Measurements from ENCODE around the gene GPC3. TPM values are rescaled to one million over a fixed set of nuclear protein-coding genes. Genes with fewer than 3 reads are reported as not detected.
A peak's percentile ranks its signal among the peaks of the same experiment; 100 is the strongest.

The GPC3 gene
- total RNA-seq, 1 donor from 2014 or later, result 30.4 TPM

DNA sequence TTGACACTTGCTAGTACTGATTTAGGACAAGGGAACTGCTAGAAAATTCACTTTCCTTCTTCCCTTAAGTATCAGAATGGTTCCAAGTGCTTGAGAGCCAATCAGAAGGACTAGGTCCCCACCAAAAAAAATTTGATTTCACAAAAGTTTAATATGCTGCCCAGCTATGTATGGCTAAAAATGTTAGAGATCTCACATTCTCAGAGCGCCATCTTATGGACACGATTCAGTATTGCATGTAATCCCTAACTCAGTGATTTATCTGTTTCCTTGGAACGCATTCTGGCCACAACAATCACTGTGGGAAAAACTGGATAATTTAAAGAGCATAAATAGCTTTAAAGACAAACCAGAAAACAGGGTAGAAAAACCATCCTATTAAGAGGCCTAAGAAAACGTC, 315.0 kb downstream of the GPC3 start:
- Mint-ChIP-seq H3K4me1 (peaks cover 39% of the 10 kb centered on the region), H3K27me3 (ENCODE audit: low read depth) (no peaks in the 10 kb centered on the region), H3K4me3 (no peak overlapping the region), H3K36me3 (ENCODE audit: low read depth) (no peaks in the 10 kb centered on the region), H3K9me3 (no peaks in the 10 kb centered on the region), H3K27ac (ENCODE audit: unreplicated experiment) (no peak overlapping the region)
- TF ChIP-seq, protein P1, sequence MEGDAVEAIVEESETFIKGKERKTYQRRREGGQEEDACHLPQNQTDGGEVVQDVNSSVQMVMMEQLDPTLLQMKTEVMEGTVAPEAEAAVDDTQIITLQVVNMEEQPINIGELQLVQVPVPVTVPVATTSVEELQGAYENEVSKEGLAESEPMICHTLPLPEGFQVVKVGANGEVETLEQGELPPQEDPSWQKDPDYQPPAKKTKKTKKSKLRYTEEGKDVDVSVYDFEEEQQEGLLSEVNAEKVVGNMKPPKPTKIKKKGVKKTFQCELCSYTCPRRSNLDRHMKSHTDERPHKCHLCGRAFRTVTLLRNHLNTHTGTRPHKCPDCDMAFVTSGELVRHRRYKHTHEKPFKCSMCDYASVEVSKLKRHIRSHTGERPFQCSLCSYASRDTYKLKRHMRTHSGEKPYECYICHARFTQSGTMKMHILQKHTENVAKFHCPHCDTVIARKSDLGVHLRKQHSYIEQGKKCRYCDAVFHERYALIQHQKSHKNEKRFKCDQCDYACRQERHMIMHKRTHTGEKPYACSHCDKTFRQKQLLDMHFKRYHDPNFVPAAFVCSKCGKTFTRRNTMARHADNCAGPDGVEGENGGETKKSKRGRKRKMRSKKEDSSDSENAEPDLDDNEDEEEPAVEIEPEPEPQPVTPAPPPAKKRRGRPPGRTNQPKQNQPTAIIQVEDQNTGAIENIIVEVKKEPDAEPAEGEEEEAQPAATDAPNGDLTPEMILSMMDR (conservative IDR thresholded peaks at IDR 0.05), result peak; percentile 94
- DNase-seq (ENCODE audit: low read depth, low spot score), result peak; percentile 31

DNA sequence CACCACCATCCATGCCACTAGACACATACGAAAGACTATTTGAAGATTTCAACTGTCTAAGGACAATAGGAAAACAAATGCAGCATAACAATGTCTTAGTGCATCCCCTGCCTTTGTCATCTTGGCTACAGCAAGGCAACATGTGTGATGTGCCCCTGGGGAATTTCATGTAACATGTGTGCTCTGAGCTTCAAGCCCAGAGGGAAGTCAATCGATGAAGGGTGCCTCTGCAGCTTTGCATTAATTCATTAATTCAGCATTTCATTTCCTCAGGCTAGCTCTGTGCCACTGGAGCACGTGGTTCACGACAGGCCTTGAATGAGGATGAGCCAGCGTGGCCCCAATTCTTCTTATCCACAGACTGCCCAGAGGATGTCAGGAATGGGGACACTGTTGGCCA, 316.2 kb downstream of the GPC3 start:
- Mint-ChIP-seq H3K4me1 (peaks cover 27% of the 10 kb centered on the region), H3K27ac (ENCODE audit: unreplicated experiment) (no peak overlapping the region)

DNA sequence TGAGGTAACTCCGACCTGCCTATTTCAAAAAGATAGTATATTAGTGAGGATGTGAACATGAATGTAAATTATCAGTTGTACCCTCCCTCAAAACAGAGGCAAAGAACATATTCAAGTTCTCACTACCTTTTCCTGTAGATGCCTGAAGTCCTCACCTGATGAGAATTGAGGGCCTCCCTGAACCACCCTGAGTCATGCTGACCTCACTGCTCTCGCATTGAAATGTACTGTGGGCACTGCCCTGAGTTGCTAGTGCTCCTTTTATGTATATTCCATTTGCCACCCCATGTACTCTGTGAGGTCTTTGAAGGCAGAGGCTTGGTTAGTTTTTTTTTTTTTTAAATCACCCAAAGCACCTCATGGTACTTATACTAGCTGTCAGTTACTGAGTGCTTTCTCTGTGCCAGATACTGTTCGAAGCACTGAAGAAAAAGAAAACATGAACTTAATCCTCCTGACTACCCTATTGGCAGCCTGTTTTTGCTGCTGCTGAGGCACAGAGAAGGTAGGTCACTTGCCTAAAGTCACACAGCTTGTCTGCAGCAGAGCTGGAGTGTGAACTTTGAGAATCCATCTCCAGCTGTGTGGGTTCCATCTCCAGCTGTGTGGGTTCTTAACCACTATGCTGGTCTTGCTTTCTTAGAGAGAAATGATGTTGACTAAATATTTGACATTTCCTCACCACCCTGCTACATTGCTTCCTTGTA, 317.0 kb downstream of the GPC3 start:
- Mint-ChIP-seq H3K36me3 (ENCODE audit: low read depth) (no peaks in the 10 kb centered on the region), H3K9me3 (no peaks in the 10 kb centered on the region), H3K27me3 (ENCODE audit: low read depth) (no peaks in the 10 kb centered on the region), H3K4me3 (no peak overlapping the region), H3K27ac (ENCODE audit: unreplicated experiment) (no peak overlapping the region), H3K4me1 (peaks cover 24% of the 10 kb centered on the region)
- TF ChIP-seq, protein P1 (conservative IDR thresholded peaks at IDR 0.05), result no peak
- DNase-seq (ENCODE audit: low read depth, low spot score), result no peak

More for the DNA sequence above, 316.2 kb downstream of the GPC3 start:
- H3K36me3 Mint-ChIP-seq (ENCODE audit: low read depth), result no peaks in the 10 kb centered on the region
- no peaks in the 10 kb centered on the region for H3K9me3 Mint-ChIP-seq
- DNase-seq (ENCODE audit: low read depth, low spot score), result no peak
- TF ChIP-seq, protein P1 (conservative IDR thresholded peaks at IDR 0.05), result no peak
- H3K4me3 Mint-ChIP-seq, result no peak overlapping the region
- H3K27me3 Mint-ChIP-seq (ENCODE audit: low read depth), result no peaks in the 10 kb centered on the region

DNA sequence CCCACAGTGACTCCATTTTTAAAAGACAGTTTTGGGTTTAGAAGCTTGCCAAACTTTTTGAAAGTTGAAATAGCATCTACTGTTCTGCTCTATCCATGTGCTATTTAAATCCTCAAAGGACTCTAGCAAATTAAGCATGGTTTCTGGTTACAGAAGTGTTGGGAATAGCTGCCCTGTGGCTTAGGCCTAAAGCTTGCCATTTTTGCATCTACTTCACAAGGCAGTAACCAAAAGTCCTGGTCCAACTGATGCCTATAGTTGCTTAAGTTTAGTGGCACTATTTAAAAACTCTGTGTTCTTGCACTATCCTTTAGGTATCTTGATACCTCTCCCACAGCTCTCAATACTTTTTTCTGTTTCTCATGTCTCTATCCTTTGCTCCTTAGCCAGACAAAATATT, 319.1 kb downstream of the GPC3 start:
- TF ChIP-seq, protein P1 (conservative IDR thresholded peaks at IDR 0.05), result no peak
- H3K4me3 Mint-ChIP-seq, result no peak overlapping the region
- H3K27ac Mint-ChIP-seq (ENCODE audit: unreplicated experiment), result no peak overlapping the region
- H3K4me1 Mint-ChIP-seq, result peaks cover 24% of the 10 kb centered on the region
- DNase-seq (ENCODE audit: low read depth, low spot score), result no peak
- no peaks in the 10 kb centered on the region for H3K36me3 Mint-ChIP-seq (ENCODE audit: low read depth)
- H3K9me3 Mint-ChIP-seq, result no peaks in the 10 kb centered on the region
- H3K27me3 Mint-ChIP-seq (ENCODE audit: low read depth), result no peaks in the 10 kb centered on the region

DNA sequence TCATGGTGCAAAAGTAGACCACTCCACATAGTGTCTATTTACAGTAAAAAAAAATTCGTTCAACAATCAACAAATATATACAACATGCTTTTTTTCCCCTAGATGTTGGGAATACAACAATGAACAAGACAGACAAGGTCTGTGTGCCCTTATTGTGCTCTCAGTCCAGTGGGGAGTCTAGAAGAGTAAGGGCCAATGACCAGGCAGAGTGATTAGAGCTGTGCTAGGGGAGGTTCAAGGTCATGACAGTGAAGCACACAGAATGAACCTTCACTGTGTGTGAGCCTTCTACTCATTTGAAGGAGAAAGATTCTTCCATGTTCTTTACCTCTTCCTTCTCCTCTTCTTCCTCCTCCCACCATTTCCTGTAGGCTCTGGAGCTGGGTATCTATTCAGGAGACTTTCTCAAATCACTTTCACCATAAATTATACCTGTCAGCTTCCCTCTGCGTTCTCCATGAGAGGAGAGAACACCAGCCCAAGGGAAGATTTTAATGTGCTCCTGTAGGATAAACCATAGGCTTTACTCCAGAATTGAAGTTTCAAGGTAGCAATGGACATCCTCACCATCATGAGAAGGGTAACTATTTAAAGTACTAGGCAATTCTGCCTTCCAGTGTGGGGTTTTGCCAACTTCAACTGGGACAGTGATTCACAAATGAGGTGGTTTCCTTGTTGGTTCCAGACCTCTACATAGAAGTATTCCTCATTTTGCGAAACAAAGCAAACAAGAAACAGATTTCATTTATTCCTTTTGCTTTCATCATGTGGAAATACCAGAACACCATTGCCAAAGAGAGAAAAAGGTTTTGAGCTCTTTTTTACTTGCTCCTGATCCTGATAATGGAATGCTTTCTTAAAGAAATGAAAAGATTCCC, 323.2 kb downstream of the GPC3 start:
- no peaks in the 10 kb centered on the region for H3K36me3 Mint-ChIP-seq (ENCODE audit: low read depth)
- no peaks in the 10 kb centered on the region for H3K9me3 Mint-ChIP-seq
- no peaks in the 10 kb centered on the region for H3K4me1 Mint-ChIP-seq
- DNase-seq (ENCODE audit: low read depth, low spot score), result no peak
- no peak overlapping the region for H3K27ac Mint-ChIP-seq (ENCODE audit: unreplicated experiment)
- TF ChIP-seq, protein P1 (conservative IDR thresholded peaks at IDR 0.05), result no peak
- no peak overlapping the region for H3K4me3 Mint-ChIP-seq
- H3K27me3 Mint-ChIP-seq (ENCODE audit: low read depth), result no peaks in the 10 kb centered on the region
